WTC11 (cell line): ENCODE measurements around the gene GABBR2.

Experiments
- ATF3 ChIP-seq: sonication (generic); formaldehyde crosslinking; conservative IDR thresholded peaks from 2 replicates; pipeline ENCODE4 v1.8.1; 2022; ENCODE audit warnings: mild to moderate bottlenecking, missing genetic modification reagents
- CTCF ChIP-seq: fragments of 200-600 bp; IDR thresholded peaks from 2 replicates; pipeline ENCODE4 v1.8.0; 2022; ENCODE audit warnings: antibody characterized with exemption
- FOXP1 ChIP-seq: sonication (generic); formaldehyde crosslinking; IDR thresholded peaks from 2 replicates; pipeline ENCODE4 v1.8.0; 2022; ENCODE audit warnings: missing genetic modification reagents, mild to moderate bottlenecking, moderate library complexity, borderline replicate concordance
- ZBTB43 ChIP-seq: sonication (generic); formaldehyde crosslinking; IDR thresholded peaks from 2 replicates; pipeline ENCODE4 v1.8.1; 2023; ENCODE audit warnings: mild to moderate bottlenecking, missing genetic modification reagents
- TF ChIP-seq, protein P1 (sequence below): sonication (generic); formaldehyde crosslinking; IDR thresholded peaks from 2 replicates; pipeline ENCODE4 v1.8.0; 2022; ENCODE audit warnings: mild to moderate bottlenecking, missing genetic modification reagents

- TF ChIP-seq CTCF (no peak), ATF3 (CRISPR knock-in tag) (no peak), ZBTB43 (no peak), FOXP1 (no peak)
- TF ChIP-seq, protein P1, sequence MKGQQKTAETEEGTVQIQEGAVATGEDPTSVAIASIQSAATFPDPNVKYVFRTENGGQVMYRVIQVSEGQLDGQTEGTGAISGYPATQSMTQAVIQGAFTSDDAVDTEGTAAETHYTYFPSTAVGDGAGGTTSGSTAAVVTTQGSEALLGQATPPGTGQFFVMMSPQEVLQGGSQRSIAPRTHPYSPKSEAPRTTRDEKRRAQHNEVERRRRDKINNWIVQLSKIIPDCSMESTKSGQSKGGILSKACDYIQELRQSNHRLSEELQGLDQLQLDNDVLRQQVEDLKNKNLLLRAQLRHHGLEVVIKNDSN: no peak
These were observed 312.5 kb downstream of the GABBR2 start for GRCh38 chr9:98396236-98396635.
